Osteoblast (primary cell): Measurements from ENCODE around the gene PKHD1. TPM values are rescaled to one million over a fixed set of nuclear protein-coding genes. Genes with fewer than 3 reads are reported as not detected.

Experiments used
- DNase-seq: peaks from one replicate; pipeline ENCODE4 v3.0.0; 2011; ENCODE audit warnings: low spot score, mixed read lengths; ENCODE audit not compliant: insufficient read length; ENCODE audit errors: missing footprints
- H2AFZ ChIP-seq: 2 replicates; pipeline ENCODE4 v1.6.0; 2011; ENCODE audit warnings: mild to moderate bottlenecking, low read length
- H3K27ac ChIP-seq: 2 replicates; pipeline ENCODE4 v1.5.1; 2011; ENCODE audit warnings: mild to moderate bottlenecking, low read depth, low read length, moderate library complexity
- H3K27me3 ChIP-seq: 2 replicates; pipeline ENCODE4 v1.6.0; 2012; ENCODE audit warnings: mild to moderate bottlenecking, control low read depth, inconsistent platforms, low read length, moderate library complexity; ENCODE audit not compliant: insufficient read depth
- H3K36me3 ChIP-seq: 2 replicates; pipeline ENCODE4 v1.5.1; 2011; ENCODE audit warnings: mild to moderate bottlenecking, low read length, control low read depth, moderate library complexity; ENCODE audit not compliant: insufficient read depth
- H3K4me1 ChIP-seq: 2 replicates; pipeline ENCODE4 v1.5.1; 2011; ENCODE audit warnings: mild to moderate bottlenecking, low read length, control low read depth, moderate library complexity; ENCODE audit not compliant: insufficient read depth
- H3K4me2 ChIP-seq: 2 replicates; pipeline ENCODE4 v1.6.0; 2011; ENCODE audit warnings: mild to moderate bottlenecking, low read length; ENCODE audit not compliant: insufficient read depth
- H3K4me3 ChIP-seq: fragments of 200-600 bp; sonication (generic); 3 replicates; pipeline ENCODE4 v1.5.1; 2012; ENCODE audit warnings: mild to moderate bottlenecking, low read length, inconsistent platforms; ENCODE audit not compliant: insufficient read depth
- H3K79me2 ChIP-seq: 2 replicates; pipeline ENCODE4 v1.6.0; 2012; ENCODE audit warnings: mild to moderate bottlenecking, low read length, control low read depth, inconsistent platforms; ENCODE audit not compliant: insufficient read depth
- H3K9me3 ChIP-seq: 2 replicates; pipeline ENCODE4 v1.5.1; 2011; ENCODE audit warnings: low read depth, low read length, control low read depth
- H4K20me1 ChIP-seq: 2 replicates; pipeline ENCODE4 v1.6.0; 2012; ENCODE audit warnings: mild to moderate bottlenecking, low read length, control low read depth; ENCODE audit not compliant: insufficient read depth
- CTCF ChIP-seq: IDR thresholded peaks from 2 replicates; pipeline ENCODE4 v1.5.1; 2011; ENCODE audit warnings: mild to moderate bottlenecking, low read depth, low read length, moderate library complexity; ENCODE audit errors: extremely low read depth
- total RNA-seq: library from RNA; depleted of rRNA; stranded (reverse); fragments of >200 nt; gene quantifications from 2 replicates; pipeline ENCODE4 v1.2.3, GENCODE V29; 2012

Gene PKHD1
- total RNA-seq, 1 donor = not detected

GRCh38 chr6:51660767-51661166 is 426.6 kb downstream of the PKHD1 start:
- Histone ChIP-seq H3K27ac (no peak overlapping the region), H3K4me1 (no peaks in the 10 kb centered on the region), H3K4me2 (no peak overlapping the region), H3K36me3 (no peaks in the 10 kb centered on the region), H2AFZ (no peak overlapping the region), H3K27me3 (no peaks in the 10 kb centered on the region), H3K79me2 (no peaks in the 10 kb centered on the region), H4K20me1 (no peaks in the 10 kb centered on the region), H3K9me3 (peaks cover 6% of the 10 kb centered on the region), H3K4me3 (no peak overlapping the region)
- no peak for DNase-seq
- no peak for TF ChIP-seq CTCF

- no peak for TF ChIP-seq CTCF
- Histone ChIP-seq H2AFZ (no peak overlapping the region), H3K27me3 (no peaks in the 10 kb centered on the region)
Measured at GRCh38 chr6:51657491-51657890, 429.9 kb downstream of the PKHD1 start.

GRCh38 chr6:51655517-51655916 is 431.9 kb downstream of the PKHD1 start:
- Histone ChIP-seq H3K79me2 (no peaks in the 10 kb centered on the region), H3K27ac (no peak overlapping the region), H3K4me3 (no peak overlapping the region), H3K4me1 (no peaks in the 10 kb centered on the region), H4K20me1 (no peaks in the 10 kb centered on the region), H3K4me2 (no peak overlapping the region), H3K36me3 (no peaks in the 10 kb centered on the region), H2AFZ (no peak overlapping the region), H3K9me3 (no peaks in the 10 kb centered on the region), H3K27me3 (no peaks in the 10 kb centered on the region)
- TF ChIP-seq CTCF = no peak
- no peak for DNase-seq

More at GRCh38 chr6:51657491-51657890, 429.9 kb downstream of the PKHD1 start:
- Histone ChIP-seq H3K9me3 (peaks cover 3% of the 10 kb centered on the region), H3K27ac (no peak overlapping the region), H3K4me3 (no peak overlapping the region), H3K36me3 (no peaks in the 10 kb centered on the region), H3K79me2 (no peaks in the 10 kb centered on the region), H3K4me2 (no peak overlapping the region), H3K4me1 (no peaks in the 10 kb centered on the region), H4K20me1 (no peaks in the 10 kb centered on the region)
- DNase-seq = no peak

GRCh38 chr6:51654647-51655046 is 432.8 kb downstream of the PKHD1 start:
- DNase-seq = no peak
- Histone ChIP-seq H3K27me3 (no peaks in the 10 kb centered on the region), H3K9me3 (no peaks in the 10 kb centered on the region), H3K4me1 (no peaks in the 10 kb centered on the region), H2AFZ (no peak overlapping the region), H3K27ac (no peak overlapping the region), H3K4me3 (no peak overlapping the region), H3K4me2 (no peak overlapping the region), H4K20me1 (no peaks in the 10 kb centered on the region), H3K79me2 (no peaks in the 10 kb centered on the region), H3K36me3 (no peaks in the 10 kb centered on the region)
- TF ChIP-seq CTCF = no peak
